ENCODE results near the gene MRPL41.
"Not testable (repeated sequence)": the region's sequence is repeated elsewhere in the genome, so short reads cannot be mapped to it uniquely, and the experiment has no call there.

Gene MRPL41

GRCh38 chr9:137592767-137593166 lies 41.1 kb downstream of the MRPL41 start:
- in situ Hi-C loops (cut with MboI; ENCODE audit: low sequenced_read_pairs, unreplicated experiment) = no loop called here
- TF ChIP-seq CTCF (IDR thresholded peaks at IDR 0.05; ENCODE audit: borderline replicate concordance, control extremely low read depth, extremely low read depth, insufficient read depth, missing control alignments) = no peak
- no peak for DNase-seq (ENCODE audit: low spot score)

- TF ChIP-seq CTCF (IDR thresholded peaks at IDR 0.05; ENCODE audit: borderline replicate concordance, control extremely low read depth, extremely low read depth, insufficient read depth, missing control alignments) = no peak
- in situ Hi-C loops (cut with MboI; ENCODE audit: low sequenced_read_pairs, unreplicated experiment) = no loop called here
- no peak for DNase-seq (ENCODE audit: low spot score)
Observed at GRCh38 chr9:137593176-137593575, 41.5 kb downstream of the MRPL41 start.

GRCh38 chr9:137596577-137596976 lies 44.9 kb downstream of the MRPL41 start:
- in situ Hi-C loops (cut with MboI; ENCODE audit: low sequenced_read_pairs, unreplicated experiment); DNase-seq (ENCODE audit: low spot score): not testable (repeated sequence)

- no peak for DNase-seq (ENCODE audit: low spot score)
- no peak for TF ChIP-seq CTCF (IDR thresholded peaks at IDR 0.05; ENCODE audit: borderline replicate concordance, control extremely low read depth, extremely low read depth, insufficient read depth, missing control alignments)
- in situ Hi-C loops (cut with MboI; ENCODE audit: low sequenced_read_pairs, unreplicated experiment) = no loop called here
Observed at GRCh38 chr9:137598943-137599342, 47.3 kb downstream of the MRPL41 start.

Measured in GM13976 (cell line).